ENCODE results near the gene TMEM131L.

The TMEM131L gene

DNA sequence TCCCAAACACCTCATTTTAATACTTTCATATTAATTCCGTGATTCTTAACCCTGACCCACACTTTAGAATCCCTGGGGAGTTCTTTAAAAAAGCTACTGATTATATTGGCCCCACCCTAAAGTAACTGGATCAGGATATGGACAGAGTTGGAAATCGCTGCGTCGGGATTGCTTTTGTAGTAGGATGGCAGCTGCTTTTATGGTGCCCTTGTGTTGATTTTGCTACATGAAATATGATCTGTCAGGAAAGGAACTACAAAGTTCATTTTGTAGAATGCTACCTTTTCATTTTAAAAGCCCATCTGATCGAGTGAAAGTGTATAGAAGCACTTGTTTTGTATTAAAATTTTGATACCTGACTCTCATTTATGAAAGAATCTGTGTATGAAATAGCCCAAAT, 43.6 kb downstream of the TMEM131L start:
- no peak overlapping the region for H3K27ac ChIP-seq (ENCODE audit: low read depth, low read length)
- H3K27me3 ChIP-seq (ENCODE audit: insufficient read depth, low read length) = no peaks in the 10 kb centered on the region
- no peaks in the 10 kb centered on the region for H3K9me3 ChIP-seq (ENCODE audit: insufficient read depth, low read depth, low read length)
- H3K36me3 ChIP-seq (ENCODE audit: insufficient read depth, low read length) = 0 out of 2 replicates have a peak, but pooled peaks cover 4% of the 10 kb centered on the region
- 89% methylated on average over 5 of the region's 5 CpGs for WGBS
- H3K9ac ChIP-seq (ENCODE audit: low read depth, low read length) = no peak overlapping the region
- peaks cover 36% of the 10 kb centered on the region for H3K4me1 ChIP-seq (ENCODE audit: insufficient read depth, low read length)
- H3K4me3 ChIP-seq (ENCODE audit: low read length) = no peak overlapping the region

GRCh38 chr4:153510252-153511001, 44.3 kb downstream of the TMEM131L start:
- 93% methylated on average over 7 of the region's 7 CpGs for WGBS
- Histone ChIP-seq H3K4me1 (ENCODE audit: insufficient read depth, low read length) (peaks cover 36% of the 10 kb centered on the region), H3K9ac (ENCODE audit: low read depth, low read length) (no peak overlapping the region), H3K4me3 (ENCODE audit: low read length) (no peak overlapping the region), H3K27ac (ENCODE audit: low read depth, low read length) (no peak overlapping the region), H3K9me3 (ENCODE audit: insufficient read depth, low read depth, low read length) (no peaks in the 10 kb centered on the region), H3K27me3 (ENCODE audit: insufficient read depth, low read length) (no peaks in the 10 kb centered on the region), H3K36me3 (ENCODE audit: insufficient read depth, low read length) (0 out of 2 replicates have a peak, but pooled peaks cover 4% of the 10 kb centered on the region)

GRCh38 chr4:153511104-153511503, 44.9 kb downstream of the TMEM131L start:
- H3K4me3 ChIP-seq (ENCODE audit: low read length) = no peak overlapping the region
- H3K27me3 ChIP-seq (ENCODE audit: insufficient read depth, low read length) = no peaks in the 10 kb centered on the region
- peaks cover 36% of the 10 kb centered on the region for H3K4me1 ChIP-seq (ENCODE audit: insufficient read depth, low read length)
- H3K9ac ChIP-seq (ENCODE audit: low read depth, low read length) = no peak overlapping the region
- WGBS = 93% methylated on average over 6 of the region's 6 CpGs
- H3K9me3 ChIP-seq (ENCODE audit: insufficient read depth, low read depth, low read length) = no peaks in the 10 kb centered on the region
- H3K36me3 ChIP-seq (ENCODE audit: insufficient read depth, low read length) = 0 out of 2 replicates have a peak, but pooled peaks cover 4% of the 10 kb centered on the region
- H3K27ac ChIP-seq (ENCODE audit: low read depth, low read length) = no peak overlapping the region

GRCh38 chr4:153512162-153512852, 46.1 kb downstream of the TMEM131L start:
- H3K9ac ChIP-seq (ENCODE audit: low read depth, low read length) = no peak overlapping the region
- no peak overlapping the region for H3K4me3 ChIP-seq (ENCODE audit: low read length)
- 81% methylated on average over 7 of the region's 7 CpGs for WGBS
- H3K9me3 ChIP-seq (ENCODE audit: insufficient read depth, low read depth, low read length) = no peaks in the 10 kb centered on the region
- H3K27me3 ChIP-seq (ENCODE audit: insufficient read depth, low read length) = no peaks in the 10 kb centered on the region
- peaks cover 33% of the 10 kb centered on the region for H3K4me1 ChIP-seq (ENCODE audit: insufficient read depth, low read length)
- 0 out of 2 replicates have a peak, but pooled peaks cover 4% of the 10 kb centered on the region for H3K36me3 ChIP-seq (ENCODE audit: insufficient read depth, low read length)
- no peak overlapping the region for H3K27ac ChIP-seq (ENCODE audit: low read depth, low read length)

GRCh38 chr4:153512952-153513500, 46.9 kb downstream of the TMEM131L start:
- WGBS = 88% methylated on average over 1 of the region's 3 CpGs
- Histone ChIP-seq H3K4me1 (ENCODE audit: insufficient read depth, low read length) (peaks cover 33% of the 10 kb centered on the region), H3K27ac (ENCODE audit: low read depth, low read length) (no peak overlapping the region), H3K9ac (ENCODE audit: low read depth, low read length) (no peak overlapping the region), H3K27me3 (ENCODE audit: insufficient read depth, low read length) (no peaks in the 10 kb centered on the region), H3K36me3 (ENCODE audit: insufficient read depth, low read length) (0 out of 2 replicates have a peak, but pooled peaks cover 4% of the 10 kb centered on the region), H3K4me3 (ENCODE audit: low read length) (no peak overlapping the region), H3K9me3 (ENCODE audit: insufficient read depth, low read depth, low read length) (no peaks in the 10 kb centered on the region)

GRCh38 chr4:153513596-153513995, 47.4 kb downstream of the TMEM131L start:
- Histone ChIP-seq H3K9me3 (ENCODE audit: insufficient read depth, low read depth, low read length) (no peaks in the 10 kb centered on the region), H3K9ac (ENCODE audit: low read depth, low read length) (no peak overlapping the region), H3K4me3 (ENCODE audit: low read length) (no peak overlapping the region), H3K4me1 (ENCODE audit: insufficient read depth, low read length) (peaks cover 33% of the 10 kb centered on the region), H3K36me3 (ENCODE audit: insufficient read depth, low read length) (0 out of 2 replicates have a peak, but pooled peaks cover 3% of the 10 kb centered on the region), H3K27ac (ENCODE audit: low read depth, low read length) (no peak overlapping the region), H3K27me3 (ENCODE audit: insufficient read depth, low read length) (no peaks in the 10 kb centered on the region)
- WGBS = 81% methylated on average over 1 of the region's 1 CpG

DNA sequence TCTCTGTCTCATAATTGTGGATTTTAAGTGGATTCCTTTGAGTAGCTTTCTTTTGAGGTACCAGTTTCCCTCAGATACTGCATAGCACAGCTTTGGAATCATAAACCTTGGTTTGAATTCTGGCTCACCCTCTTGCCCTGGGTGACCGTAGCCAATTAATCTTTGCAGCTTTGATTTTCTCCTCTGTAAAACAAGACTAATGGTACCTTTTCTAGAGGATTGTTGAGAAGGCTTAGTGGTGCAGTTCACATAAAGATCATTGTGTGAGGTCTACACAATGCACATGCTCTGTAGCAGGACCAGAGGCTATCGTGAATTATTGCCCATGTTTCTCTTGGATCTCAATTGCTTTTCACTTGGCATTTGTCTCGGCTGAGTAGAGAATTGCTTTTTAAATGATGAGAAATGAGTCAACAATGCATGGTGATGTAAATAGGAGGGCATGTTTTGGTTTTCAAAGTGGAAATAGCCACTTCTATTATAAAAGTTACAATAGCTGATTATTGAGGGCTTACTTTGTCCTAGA, 47.9 kb downstream of the TMEM131L start:
- 83% methylated on average over 3 of the region's 3 CpGs for WGBS
- Histone ChIP-seq H3K36me3 (ENCODE audit: insufficient read depth, low read length) (no peaks in the 10 kb centered on the region), H3K27me3 (ENCODE audit: insufficient read depth, low read length) (no peaks in the 10 kb centered on the region), H3K27ac (ENCODE audit: low read depth, low read length) (no peak overlapping the region), H3K9me3 (ENCODE audit: insufficient read depth, low read depth, low read length) (no peaks in the 10 kb centered on the region), H3K9ac (ENCODE audit: low read depth, low read length) (no peak overlapping the region), H3K4me3 (ENCODE audit: low read length) (no peak overlapping the region), H3K4me1 (ENCODE audit: insufficient read depth, low read length) (peaks cover 33% of the 10 kb centered on the region)

- Histone ChIP-seq H3K36me3 (ENCODE audit: insufficient read depth, low read length) (no peaks in the 10 kb centered on the region), H3K4me3 (ENCODE audit: low read length) (no peak overlapping the region), H3K9me3 (ENCODE audit: insufficient read depth, low read depth, low read length) (no peaks in the 10 kb centered on the region), H3K27ac (ENCODE audit: low read depth, low read length) (no peak overlapping the region), H3K27me3 (ENCODE audit: insufficient read depth, low read length) (no peaks in the 10 kb centered on the region), H3K4me1 (ENCODE audit: insufficient read depth, low read length) (peaks cover 31% of the 10 kb centered on the region), H3K9ac (ENCODE audit: low read depth, low read length) (no peak overlapping the region)
- 95% methylated on average over 14 of the region's 15 CpGs for whole genome bisulfite sequencing
Observed at GRCh38 chr4:153514688-153515426, 48.7 kb downstream of the TMEM131L start.

- H3K27ac ChIP-seq (ENCODE audit: low read depth, low read length) = no peak overlapping the region
- WGBS = 94% methylated on average over 2 of the region's 3 CpGs
- no peak overlapping the region for H3K9ac ChIP-seq (ENCODE audit: low read depth, low read length)
- H3K4me3 ChIP-seq (ENCODE audit: low read length) = no peak overlapping the region
- no peaks in the 10 kb centered on the region for H3K36me3 ChIP-seq (ENCODE audit: insufficient read depth, low read length)
- H3K4me1 ChIP-seq (ENCODE audit: insufficient read depth, low read length) = peaks cover 26% of the 10 kb centered on the region
- H3K9me3 ChIP-seq (ENCODE audit: insufficient read depth, low read depth, low read length) = no peaks in the 10 kb centered on the region
- no peaks in the 10 kb centered on the region for H3K27me3 ChIP-seq (ENCODE audit: insufficient read depth, low read length)
Observed at GRCh38 chr4:153517159-153517558, 51.0 kb downstream of the TMEM131L start.

DNA sequence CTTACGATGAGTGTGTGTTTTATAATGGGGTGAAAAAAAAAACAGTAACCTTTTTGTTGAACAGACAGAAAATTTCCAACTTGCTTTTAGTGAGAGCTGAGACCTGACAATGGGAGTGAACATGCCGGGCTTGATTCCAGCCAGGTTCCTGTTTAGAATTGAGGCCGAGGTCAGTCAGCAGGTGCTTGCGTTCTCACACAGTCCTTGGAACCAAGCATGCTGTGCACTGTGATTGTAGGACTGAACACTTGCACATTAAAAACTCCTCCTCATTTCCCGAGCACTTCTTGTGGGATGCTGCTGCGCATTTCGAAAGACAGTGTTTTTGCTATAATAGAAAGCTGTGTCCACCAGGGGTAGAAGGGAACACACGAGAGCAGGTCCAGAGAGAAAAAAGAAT, 51.8 kb downstream of the TMEM131L start:
- Histone ChIP-seq H3K4me1 (ENCODE audit: insufficient read depth, low read length) (peaks cover 26% of the 10 kb centered on the region), H3K36me3 (ENCODE audit: insufficient read depth, low read length) (no peaks in the 10 kb centered on the region), H3K27me3 (ENCODE audit: insufficient read depth, low read length) (no peaks in the 10 kb centered on the region), H3K9ac (ENCODE audit: low read depth, low read length) (no peak overlapping the region), H3K27ac (ENCODE audit: low read depth, low read length) (no peak overlapping the region), H3K4me3 (ENCODE audit: low read length) (no peak overlapping the region), H3K9me3 (ENCODE audit: insufficient read depth, low read depth, low read length) (no peaks in the 10 kb centered on the region)
- WGBS = 96% methylated on average over 8 of the region's 8 CpGs

Measured in HUES64 (cell line).